ENCODE data around the gene TCTN1.
"Not testable (repeated sequence)": the region's sequence is repeated elsewhere in the genome, so short reads cannot be mapped to it uniquely, and the experiment has no call there.

The TCTN1 gene

GRCh38 chr12:110640275-110641025, 26.5 kb downstream of the TCTN1 start:
- DNase-seq, result no peak

- no peak for DNase-seq
Measured at GRCh38 chr12:110641521-110641920, 27.6 kb downstream of the TCTN1 start.

- no peak for DNase-seq
Measured at GRCh38 chr12:110647631-110648040, 33.7 kb downstream of the TCTN1 start.

- DNase-seq, result no peak
Measured at GRCh38 chr12:110649341-110649847, 35.5 kb downstream of the TCTN1 start.

GRCh38 chr12:110654238-110654637, 40.3 kb downstream of the TCTN1 start:
- DNase-seq, result not testable (repeated sequence)

- no peak for DNase-seq
Measured at GRCh38 chr12:110656071-110656655, 42.2 kb downstream of the TCTN1 start.

DNA sequence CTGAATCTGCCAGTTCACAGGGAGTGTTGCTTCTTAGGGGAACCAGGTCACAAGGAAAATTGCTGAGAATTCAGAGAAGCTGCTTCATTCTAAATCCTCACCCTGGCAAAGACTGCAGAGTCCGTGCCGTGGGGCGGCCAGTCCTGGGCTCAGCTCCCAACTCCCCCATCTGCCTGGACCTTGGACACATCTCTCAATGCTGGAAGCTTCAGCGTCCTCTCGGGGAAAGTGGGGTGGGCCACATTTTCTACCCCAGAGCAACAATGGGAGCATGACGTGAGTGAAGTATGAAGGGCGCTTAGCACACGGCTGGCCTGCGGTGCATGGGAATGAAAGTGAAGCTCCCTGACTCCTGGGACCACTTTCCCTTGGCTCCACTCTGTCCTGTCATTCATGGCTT, 43.8 kb downstream of the TCTN1 start:
- DNase-seq, result no peak

DNA sequence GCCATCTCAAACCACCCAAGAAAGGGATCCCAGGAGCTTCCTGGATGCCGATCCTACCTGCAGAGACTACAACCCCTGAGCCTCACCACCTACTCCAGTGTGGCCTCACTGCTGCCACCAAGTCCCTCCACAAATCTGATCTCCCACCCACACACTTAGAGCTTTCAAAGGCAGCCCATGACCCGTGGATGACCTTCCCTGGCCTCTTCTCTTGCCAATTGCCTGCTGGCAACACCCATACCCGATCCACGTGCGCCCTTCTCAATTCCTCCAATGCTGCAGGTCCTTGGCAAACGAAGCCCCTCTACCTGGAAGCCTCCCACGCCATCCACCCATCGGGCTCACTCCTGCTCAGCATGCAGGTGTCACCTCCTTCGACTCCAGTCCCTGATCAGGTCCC, 44.3 kb downstream of the TCTN1 start:
- no peak for DNase-seq

DNA sequence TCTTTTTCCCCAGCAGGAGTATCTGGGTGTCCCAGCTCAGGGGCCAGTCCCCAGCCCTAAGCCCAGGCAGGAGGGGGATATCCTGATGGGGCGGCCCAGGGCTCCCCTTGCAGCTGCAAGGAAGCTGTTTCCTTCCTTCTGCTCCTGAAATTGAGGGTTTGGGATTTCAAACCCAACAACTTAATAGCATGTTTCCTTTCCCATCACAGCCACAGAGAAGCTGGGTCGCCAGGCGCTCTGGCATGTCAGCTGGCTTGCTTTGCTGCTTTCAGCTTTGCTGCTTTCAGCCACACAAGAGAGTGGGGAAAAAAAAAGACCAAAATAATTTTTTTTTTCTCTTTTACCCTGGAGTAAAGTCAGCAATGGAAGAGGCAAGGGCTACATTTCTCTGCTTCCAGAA, 44.9 kb downstream of the TCTN1 start:
- DNase-seq, result no peak

GRCh38 chr12:110661337-110661972, 47.5 kb downstream of the TCTN1 start:
- no peak for DNase-seq

DNA sequence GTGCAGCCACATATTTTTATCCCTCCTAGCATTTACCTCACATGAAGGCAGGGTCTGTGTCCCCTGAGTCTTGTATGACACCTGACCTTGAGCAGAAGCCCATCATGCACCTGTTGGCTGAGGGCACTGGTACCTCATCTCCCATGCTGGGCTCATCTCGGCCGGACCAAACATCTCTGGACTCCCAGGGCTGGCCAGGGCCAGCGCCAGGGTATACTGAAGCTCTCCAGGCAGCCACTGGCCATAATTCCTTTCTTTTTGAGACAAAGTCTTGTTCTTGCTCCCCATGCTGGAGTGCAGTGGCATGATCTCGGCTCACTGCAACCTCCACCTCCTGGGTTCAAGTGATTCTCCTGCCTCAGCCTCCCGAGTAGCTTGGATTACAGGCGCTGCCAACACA, 53.0 kb downstream of the TCTN1 start:
- DNase-seq, result no peak

DNA sequence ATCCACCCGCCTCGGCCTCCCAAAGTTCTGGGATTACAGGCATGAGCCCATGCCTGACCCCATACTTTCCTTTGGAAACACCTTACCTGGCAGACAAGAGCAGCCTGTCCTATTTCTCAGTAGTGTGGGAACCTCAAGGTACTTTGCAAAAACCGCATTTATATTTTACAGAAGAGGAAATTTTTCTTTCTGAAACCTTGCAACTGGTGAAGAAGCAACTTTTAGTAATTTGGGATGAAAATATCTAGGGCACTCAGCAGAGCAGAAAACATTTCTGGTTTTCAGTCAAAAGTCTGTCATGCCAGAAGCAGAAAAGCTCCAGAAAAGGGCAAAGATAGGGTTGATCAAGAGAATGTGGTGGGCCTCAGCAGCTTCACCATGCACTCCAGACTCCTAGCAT, 53.7 kb downstream of the TCTN1 start:
- DNase-seq, result no peak

- no peak for DNase-seq
Measured at GRCh38 chr12:110668480-110669192, 54.7 kb downstream of the TCTN1 start.

DNA sequence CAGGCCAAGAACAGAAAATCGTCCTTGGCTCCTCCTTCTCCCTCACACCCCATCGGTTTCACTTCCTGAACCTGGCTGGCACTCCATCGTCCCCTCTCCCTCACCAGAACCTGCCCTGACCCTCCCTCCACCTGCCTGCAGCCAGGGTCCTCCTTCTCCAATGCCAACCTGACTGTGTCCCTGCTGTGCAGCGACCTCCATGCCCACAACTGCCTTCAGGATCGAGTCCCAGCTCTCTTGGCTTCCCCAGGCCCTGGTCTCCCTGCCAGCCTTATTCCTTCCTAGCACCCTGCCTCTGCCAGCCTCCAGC, 55.2 kb downstream of the TCTN1 start:
- no peak for DNase-seq

GRCh38 chr12:110670161-110670701, 56.3 kb downstream of the TCTN1 start:
- no peak for DNase-seq

DNA sequence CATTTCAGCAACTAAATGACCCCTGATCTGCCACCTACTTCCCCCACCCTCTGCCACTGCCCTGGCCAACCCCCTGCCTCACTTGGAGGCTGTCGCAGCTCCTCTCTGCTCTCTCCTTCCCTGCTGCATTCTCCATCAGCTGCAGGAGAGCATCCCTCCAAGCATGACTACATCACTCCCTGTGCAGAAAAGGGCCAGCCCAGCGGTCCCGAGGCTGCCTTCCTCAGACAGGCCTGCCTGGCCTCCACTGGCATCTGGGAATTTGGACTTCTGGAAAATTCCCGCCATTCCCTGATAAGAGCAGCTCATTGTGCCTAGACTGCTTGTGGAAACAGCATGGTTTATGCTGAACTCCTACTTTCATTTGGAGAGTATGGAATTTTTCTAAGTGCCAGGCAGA, 62.2 kb downstream of the TCTN1 start:
- DNase-seq, result no peak

- DNase-seq, result no peak
Measured at GRCh38 chr12:110677206-110677911, 63.4 kb downstream of the TCTN1 start.

- no peak for DNase-seq
Measured at GRCh38 chr12:110677982-110678381, 64.1 kb downstream of the TCTN1 start.

GRCh38 chr12:110679201-110679600, 65.3 kb downstream of the TCTN1 start:
- no peak for DNase-seq

GRCh38 chr12:110680032-110680431, 66.1 kb downstream of the TCTN1 start:
- no peak for DNase-seq

GRCh38 chr12:110683888-110684287, 70.0 kb downstream of the TCTN1 start:
- no peak for DNase-seq

- DNase-seq, result peak; percentile 56
Measured at GRCh38 chr12:110684312-110684836, 70.4 kb downstream of the TCTN1 start.
